Endothelial cell of hepatic sinusoid (primary cell): Measurements from ENCODE around the gene SNX18.

ENCODE experiments used
- in situ Hi-C: cut with HindIII; loops from 2 replicates; pipeline ENCODE4 v1.10.0; 2017; ENCODE audit warnings: low sequenced_read_pairs

The SNX18 gene

GRCh38 chr5:54577937-54578653 is 60.5 kb downstream of the SNX18 start:
- in situ Hi-C loops: loop anchor here (5.0 kb wide), 1 partner anchor 59 kb away; no protein-coding TSS in a partner anchor

GRCh38 chr5:54579591-54580295 is 62.2 kb downstream of the SNX18 start:
- in situ Hi-C loops: loop anchor here (5.0 kb wide), 1 partner anchor 58 kb away; no protein-coding TSS in a partner anchor

GRCh38 chr5:54580997-54581811 is 63.6 kb downstream of the SNX18 start:
- in situ Hi-C loops: no loop called here

GRCh38 chr5:54581831-54582548 is 64.4 kb downstream of the SNX18 start:
- in situ Hi-C loops: no loop called here

GRCh38 chr5:54586336-54586735 is 68.8 kb downstream of the SNX18 start:
- in situ Hi-C loops: no loop called here

GRCh38 chr5:54589786-54590185 is 72.2 kb downstream of the SNX18 start:
- in situ Hi-C loops: no loop called here

GRCh38 chr5:54590824-54591223 is 73.3 kb downstream of the SNX18 start:
- in situ Hi-C loops: no loop called here

GRCh38 chr5:54593779-54594178 is 76.2 kb downstream of the SNX18 start:
- in situ Hi-C loops: no loop called here

GRCh38 chr5:54594181-54594580 is 76.6 kb downstream of the SNX18 start:
- in situ Hi-C loops: no loop called here

GRCh38 chr5:54595721-54596120 is 78.2 kb downstream of the SNX18 start:
- in situ Hi-C loops: no loop called here
